Measurements from ENCODE around the gene TSC22D2.
A peak's percentile ranks its signal among the peaks of the same experiment; 100 is the strongest.
"Not testable (repeated sequence)": the region's sequence is repeated elsewhere in the genome, so short reads cannot be mapped to it uniquely, and the experiment has no call there.

TSC22D2 gene

GRCh38 chr3:150480877-150481276 lies 72.8 kb downstream of the TSC22D2 start:
- no peak for DNase-seq

- DNase-seq, result no peak
Observed at GRCh38 chr3:150483226-150483625, 75.1 kb downstream of the TSC22D2 start.

GRCh38 chr3:150484410-150484809 lies 76.3 kb downstream of the TSC22D2 start:
- no peak for DNase-seq

GRCh38 chr3:150488867-150489266 lies 80.8 kb downstream of the TSC22D2 start:
- DNase-seq, result no peak

GRCh38 chr3:150490277-150490986 lies 82.3 kb downstream of the TSC22D2 start:
- DNase-seq, result no peak

- DNase-seq, result no peak
Observed at GRCh38 chr3:150494411-150494977, 86.4 kb downstream of the TSC22D2 start.

- peak in 3 of 58 donors; percentile 1 to 4 (median 3) for DNase-seq
Observed at GRCh38 chr3:150495149-150495548, 87.1 kb downstream of the TSC22D2 start.

- DNase-seq, result peak in 1 of 58 donors; percentile 19
Observed at GRCh38 chr3:150495563-150496168, 87.6 kb downstream of the TSC22D2 start.

GRCh38 chr3:150497956-150498355 lies 89.9 kb downstream of the TSC22D2 start:
- no peak for DNase-seq

- DNase-seq, result not testable (repeated sequence)
Observed at GRCh38 chr3:150500960-150501359, 92.9 kb downstream of the TSC22D2 start.

- no peak for DNase-seq
Observed at GRCh38 chr3:150503402-150504099, 95.5 kb downstream of the TSC22D2 start.

GRCh38 chr3:150504483-150504882 lies 96.4 kb downstream of the TSC22D2 start:
- no peak for DNase-seq

GRCh38 chr3:150508401-150508800 lies 100.3 kb downstream of the TSC22D2 start:
- DNase-seq, result no peak

- no peak for DNase-seq
Observed at GRCh38 chr3:150509780-150510179, 101.7 kb downstream of the TSC22D2 start.

- DNase-seq, result no peak
Observed at GRCh38 chr3:150511122-150511821, 103.2 kb downstream of the TSC22D2 start.

- no peak for DNase-seq
Observed at GRCh38 chr3:150515210-150515609, 107.1 kb downstream of the TSC22D2 start.

Data from anterior cingulate cortex (tissue), 58 donors.